ENCODE measurements around the gene STARD10. TPM values are rescaled to one million over a fixed set of nuclear protein-coding genes. Genes with fewer than 3 reads are reported as not detected.

Gene STARD10
- total RNA-seq, 1 experiment from 2014 or later = 17.7 TPM

DNA sequence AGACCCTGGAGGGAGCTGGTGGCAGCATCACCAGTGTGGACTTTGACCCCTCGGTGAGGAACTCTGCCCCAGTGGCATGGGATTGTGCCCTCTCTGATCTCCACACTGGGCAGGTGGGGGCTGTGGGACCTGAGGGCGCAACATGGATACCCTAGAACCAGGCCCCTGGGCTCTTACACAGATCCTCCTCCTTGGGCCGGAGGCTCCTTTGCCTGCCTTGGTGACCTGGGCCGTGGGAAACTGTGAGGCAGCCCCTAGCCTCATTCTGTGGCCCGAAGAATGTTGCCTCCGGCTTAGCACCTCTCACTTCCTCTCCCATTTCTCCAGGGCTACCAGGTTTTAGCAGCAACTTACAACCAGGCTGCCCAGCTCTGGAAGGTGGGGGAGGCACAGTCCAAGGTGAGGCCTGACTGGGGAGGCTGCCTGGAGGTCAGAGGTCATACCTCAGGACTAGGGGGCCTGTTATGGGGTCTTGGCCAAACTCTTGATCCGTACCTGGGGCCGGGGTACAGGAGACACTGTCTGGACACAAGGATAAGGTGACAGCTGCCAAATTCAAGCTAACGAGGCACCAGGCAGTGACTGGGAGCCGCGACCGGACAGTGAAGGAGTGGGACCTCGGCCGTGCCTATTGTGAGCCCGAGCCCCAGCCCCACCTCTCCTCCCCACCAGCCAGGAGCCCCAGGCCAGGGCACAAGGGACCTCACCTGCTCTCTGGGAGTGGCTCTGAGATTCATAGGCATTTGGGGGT lies 32.5 kb upstream of the STARD10 start:
- no peak for DNase-seq (ENCODE audit: low read depth)

GRCh38 chr11:72825661-72826060 lies 31.8 kb upstream of the STARD10 start:
- DNase-seq (ENCODE audit: low read depth) = no peak

DNA sequence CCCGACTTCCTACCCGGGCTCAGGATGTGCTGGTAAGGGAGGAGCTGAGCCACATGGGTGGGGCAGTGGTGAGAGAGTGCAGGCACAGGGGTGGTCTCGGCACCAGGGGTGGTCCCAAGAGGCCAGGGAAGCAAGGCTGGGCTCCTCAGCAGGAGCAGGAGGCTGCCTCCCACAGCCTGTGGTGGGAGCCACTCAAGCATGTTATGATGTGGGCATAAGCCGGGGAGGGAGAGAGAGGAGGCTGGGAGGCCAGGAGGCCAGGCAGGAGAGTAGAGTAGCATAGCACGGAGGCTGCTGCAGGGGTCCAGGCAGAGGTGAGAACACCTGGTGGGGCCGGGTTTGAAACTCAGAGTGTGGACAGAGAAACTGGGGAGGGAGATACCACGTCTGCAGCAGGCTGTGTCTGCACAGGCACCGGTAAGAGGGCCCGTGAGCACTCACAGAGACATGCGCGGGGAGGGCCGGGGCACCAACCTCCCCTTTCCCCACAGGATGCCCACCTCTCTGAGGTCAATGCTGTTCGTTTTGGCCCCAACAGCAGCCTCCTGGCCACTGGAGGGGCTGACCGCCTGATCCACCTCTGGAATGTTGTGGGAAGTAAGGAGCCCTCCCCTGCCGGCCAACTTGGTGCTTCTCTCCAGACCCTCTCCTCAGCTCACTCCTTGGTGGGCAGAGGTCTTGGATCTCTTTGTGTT lies 31.1 kb upstream of the STARD10 start:
- DNase-seq (ENCODE audit: low read depth) = no peak

GRCh38 chr11:72824020-72824419 lies 30.2 kb upstream of the STARD10 start:
- DNase-seq (ENCODE audit: low read depth) = no peak

GRCh38 chr11:72823105-72823804 lies 29.4 kb upstream of the STARD10 start:
- no peak for DNase-seq (ENCODE audit: low read depth)

- peak; percentile 74 for DNase-seq (ENCODE audit: low read depth)
Observed at GRCh38 chr11:72821920-72822799, 28.3 kb upstream of the STARD10 start.

DNA sequence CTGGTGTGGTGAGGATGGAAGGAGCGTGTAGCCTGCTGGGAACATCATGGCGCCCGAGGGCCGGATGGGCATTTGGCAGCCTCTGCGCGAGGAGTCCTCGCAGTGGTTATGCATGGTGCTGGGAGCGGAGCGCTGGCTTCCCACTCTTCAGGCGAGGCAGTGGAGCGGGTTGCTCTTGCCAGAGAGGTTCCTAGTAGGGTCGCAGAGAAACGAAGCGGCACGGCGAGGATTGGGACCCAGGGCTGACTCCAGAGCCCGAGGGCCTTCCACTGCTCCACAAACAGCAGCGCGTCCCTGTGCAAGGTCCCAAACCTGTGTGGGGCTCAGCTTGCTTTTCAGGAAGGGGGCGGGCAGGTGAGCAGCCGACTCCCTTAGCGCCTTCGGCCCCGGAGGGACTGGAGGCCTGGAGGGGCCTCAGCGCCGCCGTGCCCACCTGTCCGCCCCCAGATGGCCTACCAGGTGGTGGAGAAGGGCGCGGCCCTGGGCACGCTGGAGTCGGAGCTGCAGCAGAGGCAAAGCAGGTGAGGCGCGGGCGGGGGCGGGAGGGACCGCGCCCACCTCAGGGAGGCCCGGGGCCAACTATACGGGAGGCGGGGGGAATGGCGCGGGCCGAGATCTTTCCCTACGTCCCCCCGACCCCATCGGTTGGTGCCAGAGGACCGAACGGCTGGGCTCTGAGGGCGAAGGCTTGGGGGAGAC lies 27.5 kb upstream of the STARD10 start:
- no peak for DNase-seq (ENCODE audit: low read depth)

- DNase-seq (ENCODE audit: low read depth) = no peak
Observed at GRCh38 chr11:72820439-72821139, 26.7 kb upstream of the STARD10 start.

DNA sequence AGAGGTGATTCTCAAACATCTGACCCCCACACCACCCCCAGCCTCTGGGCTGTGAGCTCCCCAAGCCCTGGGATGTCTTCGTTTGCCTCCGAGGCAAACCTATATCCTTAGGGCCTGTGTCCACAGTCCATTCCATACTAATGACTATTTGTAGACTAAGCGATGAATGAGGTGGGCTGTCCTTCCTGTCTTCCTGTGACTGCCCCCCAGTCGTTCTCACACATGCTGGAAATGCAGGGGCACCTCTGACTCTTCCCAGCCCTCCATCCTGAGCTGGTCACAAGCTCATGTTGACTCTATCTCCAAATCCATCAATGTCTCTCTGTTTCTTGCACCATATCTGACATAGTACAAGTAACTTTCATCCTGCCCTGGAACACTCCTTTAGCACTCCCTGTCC lies 25.1 kb upstream of the STARD10 start:
- no peak for DNase-seq (ENCODE audit: low read depth)

DNA sequence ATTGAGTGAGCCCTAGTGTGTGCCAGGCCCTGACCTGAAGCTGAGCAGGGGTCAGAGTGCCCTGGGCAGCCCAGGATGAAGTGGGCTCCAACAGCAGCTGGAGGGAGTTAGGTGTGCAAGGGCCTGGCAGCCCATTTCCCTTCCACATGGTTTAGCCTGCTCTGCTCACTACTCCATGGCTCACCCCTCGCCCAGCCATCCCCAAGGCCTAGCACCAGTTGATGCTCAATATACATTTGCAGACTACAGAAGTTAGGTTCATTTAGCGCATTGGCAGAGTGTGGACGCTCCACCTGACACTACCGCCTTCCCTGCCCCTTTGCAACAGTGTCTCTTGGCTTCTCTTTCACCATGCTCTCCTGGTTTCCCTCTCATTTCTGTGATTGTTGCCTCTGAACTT lies 24.1 kb upstream of the STARD10 start:
- DNase-seq (ENCODE audit: low read depth) = no peak

DNA sequence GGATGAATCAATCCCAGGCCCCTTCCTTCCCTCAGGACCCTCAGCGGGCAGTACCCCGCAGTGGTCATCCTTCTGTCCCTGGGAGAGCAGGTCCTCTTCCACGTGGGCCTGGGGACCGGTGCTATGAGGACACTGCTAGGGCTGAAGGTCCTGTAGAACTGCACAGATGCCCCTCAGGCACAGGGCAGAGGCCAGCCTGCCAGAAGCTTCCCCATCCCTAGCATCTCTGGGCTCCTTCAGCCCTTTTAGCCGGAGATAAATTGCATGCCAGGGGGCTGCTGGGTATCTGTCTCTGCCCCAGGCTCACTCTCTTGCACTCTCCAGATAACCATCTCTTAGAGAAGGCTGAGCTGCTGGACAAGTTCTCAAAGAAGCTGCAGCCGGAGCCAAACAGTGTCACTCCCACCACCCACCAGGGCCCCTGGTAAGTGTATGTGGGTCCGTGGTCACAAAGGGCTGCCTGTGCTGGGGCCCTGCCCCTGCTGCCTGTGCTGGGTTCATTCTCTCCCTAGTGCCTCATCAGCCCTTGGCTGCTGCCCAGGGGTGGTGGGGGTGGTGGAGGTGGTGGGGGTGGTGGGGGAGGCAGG lies 22.6 kb upstream of the STARD10 start:
- DNase-seq (ENCODE audit: low read depth) = peak; percentile 17

DNA sequence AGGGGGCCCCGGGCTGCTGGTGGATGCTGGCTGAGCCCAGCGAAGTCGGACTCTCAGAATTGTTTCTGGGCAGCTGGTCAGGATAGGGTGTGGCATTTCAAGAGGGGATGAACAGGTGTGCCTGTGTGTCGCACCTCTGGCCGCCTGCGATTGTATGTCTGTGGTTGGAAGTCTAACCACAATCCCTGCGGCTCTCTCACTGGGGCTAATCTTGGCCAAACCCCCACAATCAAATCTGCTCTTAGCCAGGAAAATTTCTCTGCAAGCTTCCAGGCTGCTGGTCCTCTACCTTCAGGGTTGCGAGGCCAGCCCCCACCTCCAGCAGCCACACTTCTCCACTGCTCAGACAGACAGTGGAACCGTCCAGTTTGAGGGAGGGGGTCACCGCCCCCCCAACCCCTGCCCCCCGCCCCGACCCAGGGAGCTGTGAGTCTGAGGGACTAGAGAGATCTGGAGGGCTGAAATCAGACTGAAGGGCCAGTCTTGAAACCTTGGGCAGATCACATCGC lies 21.3 kb upstream of the STARD10 start:
- DNase-seq (ENCODE audit: low read depth) = peak; percentile 74

- peak; percentile 80 for DNase-seq (ENCODE audit: low read depth)
Observed at GRCh38 chr11:72814286-72815109, 20.7 kb upstream of the STARD10 start, which contains the start of gene ATG16L2. Gene ATG16L2 (plus strand): TSS chr11:72814411. CDS start chr11:72814446, 35 bp downstream.

- peak; percentile 82 for DNase-seq (ENCODE audit: low read depth)
Observed at GRCh38 chr11:72813740-72814285, 20.0 kb upstream of the STARD10 start.

DNA sequence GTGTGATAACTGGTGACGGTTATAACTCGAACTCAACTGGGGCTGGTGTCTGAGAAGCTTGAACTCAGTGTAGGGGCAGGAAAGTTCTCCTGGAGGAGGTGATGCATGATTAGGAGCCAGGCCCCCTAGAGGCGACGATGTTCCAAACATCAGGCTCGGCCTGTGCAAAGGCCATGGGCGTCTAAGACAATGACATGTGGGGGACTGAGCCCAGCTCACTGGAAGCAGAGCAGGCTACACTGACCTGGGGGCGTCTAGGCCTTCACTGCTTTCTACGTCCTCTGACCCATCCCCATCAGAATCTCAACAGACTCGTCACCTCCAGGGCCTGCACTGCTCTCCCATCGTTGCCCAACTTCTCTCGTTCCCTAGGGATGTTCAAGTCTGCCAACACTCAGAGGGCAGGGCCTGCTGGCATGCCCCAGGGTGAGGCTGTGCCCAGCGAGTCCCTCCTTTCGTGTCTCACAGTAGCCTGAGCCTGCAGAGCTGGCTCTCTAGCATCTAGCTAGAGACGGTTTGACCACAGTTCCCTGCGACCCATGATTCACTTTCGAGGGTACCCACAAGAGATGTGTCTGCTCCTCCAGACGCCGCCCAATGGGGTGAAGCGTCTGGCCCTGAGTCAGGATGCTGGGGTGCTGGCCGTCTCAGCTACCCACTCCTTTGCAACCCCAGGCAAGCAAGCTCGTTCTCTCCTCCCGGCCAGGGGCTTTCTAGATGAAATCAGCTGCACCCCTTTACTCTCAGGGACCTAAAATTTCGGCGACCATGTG lies 19.3 kb upstream of the STARD10 start:
- peak; percentile 91 for DNase-seq (ENCODE audit: low read depth)

GRCh38 chr11:72812604-72812966 lies 18.7 kb upstream of the STARD10 start:
- peak; percentile 48 for DNase-seq (ENCODE audit: low read depth)

- DNase-seq (ENCODE audit: low read depth) = peak; percentile 25
Observed at GRCh38 chr11:72811686-72812085, 17.8 kb upstream of the STARD10 start.

GRCh38 chr11:72808331-72808798 lies 14.5 kb upstream of the STARD10 start:
- no peak for DNase-seq (ENCODE audit: low read depth)

Measured in M059J (cell line).